ENCODE results near the gene SH3D19. TPM values are rescaled to one million over a fixed set of nuclear protein-coding genes. Genes with fewer than 3 reads are reported as not detected.
A peak's percentile ranks its signal among the peaks of the same experiment; 100 is the strongest.

The SH3D19 gene
- total RNA-seq, 1 donor from 2014 or later, result 110 TPM

DNA sequence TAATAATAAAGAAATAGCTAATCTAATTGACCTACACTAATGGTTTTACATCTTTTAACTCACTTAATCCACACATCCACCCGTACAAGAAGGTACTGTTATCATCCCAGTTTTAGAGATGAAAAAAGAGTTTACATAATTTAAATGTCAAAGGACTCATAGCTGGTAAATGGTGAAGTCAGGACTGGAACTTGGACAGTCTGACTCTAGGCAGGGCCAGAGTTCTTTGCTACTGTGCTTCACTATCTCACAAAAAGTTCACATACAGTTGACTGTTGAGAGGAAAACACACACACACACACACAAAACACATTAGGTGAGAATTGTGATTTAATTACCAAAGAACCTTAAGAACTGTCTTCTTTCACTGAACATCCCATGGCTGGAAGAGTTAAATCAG lies 119.7 kb downstream of the SH3D19 start:
- TF ChIP-seq, protein P1, sequence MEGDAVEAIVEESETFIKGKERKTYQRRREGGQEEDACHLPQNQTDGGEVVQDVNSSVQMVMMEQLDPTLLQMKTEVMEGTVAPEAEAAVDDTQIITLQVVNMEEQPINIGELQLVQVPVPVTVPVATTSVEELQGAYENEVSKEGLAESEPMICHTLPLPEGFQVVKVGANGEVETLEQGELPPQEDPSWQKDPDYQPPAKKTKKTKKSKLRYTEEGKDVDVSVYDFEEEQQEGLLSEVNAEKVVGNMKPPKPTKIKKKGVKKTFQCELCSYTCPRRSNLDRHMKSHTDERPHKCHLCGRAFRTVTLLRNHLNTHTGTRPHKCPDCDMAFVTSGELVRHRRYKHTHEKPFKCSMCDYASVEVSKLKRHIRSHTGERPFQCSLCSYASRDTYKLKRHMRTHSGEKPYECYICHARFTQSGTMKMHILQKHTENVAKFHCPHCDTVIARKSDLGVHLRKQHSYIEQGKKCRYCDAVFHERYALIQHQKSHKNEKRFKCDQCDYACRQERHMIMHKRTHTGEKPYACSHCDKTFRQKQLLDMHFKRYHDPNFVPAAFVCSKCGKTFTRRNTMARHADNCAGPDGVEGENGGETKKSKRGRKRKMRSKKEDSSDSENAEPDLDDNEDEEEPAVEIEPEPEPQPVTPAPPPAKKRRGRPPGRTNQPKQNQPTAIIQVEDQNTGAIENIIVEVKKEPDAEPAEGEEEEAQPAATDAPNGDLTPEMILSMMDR (IDR thresholded peaks at IDR 0.05), result no peak
- Histone ChIP-seq H3K36me3 (no peaks in the 10 kb centered on the region), H3K4me1 (peaks cover 0 to 25% of the 10 kb centered on the region in 2 donors), H3K9me3 (no peaks in the 10 kb centered on the region), H3K27me3 (no peaks in the 10 kb centered on the region), H3K4me3 (no peak overlapping the region), H3K27ac (peak overlapping the region; percentile 33 to 35)
- DNase-seq (ENCODE audit: low spot score in 2 of 2), result no peak
- intact Hi-C loops (cut with DNase I), result no loop called here

DNA sequence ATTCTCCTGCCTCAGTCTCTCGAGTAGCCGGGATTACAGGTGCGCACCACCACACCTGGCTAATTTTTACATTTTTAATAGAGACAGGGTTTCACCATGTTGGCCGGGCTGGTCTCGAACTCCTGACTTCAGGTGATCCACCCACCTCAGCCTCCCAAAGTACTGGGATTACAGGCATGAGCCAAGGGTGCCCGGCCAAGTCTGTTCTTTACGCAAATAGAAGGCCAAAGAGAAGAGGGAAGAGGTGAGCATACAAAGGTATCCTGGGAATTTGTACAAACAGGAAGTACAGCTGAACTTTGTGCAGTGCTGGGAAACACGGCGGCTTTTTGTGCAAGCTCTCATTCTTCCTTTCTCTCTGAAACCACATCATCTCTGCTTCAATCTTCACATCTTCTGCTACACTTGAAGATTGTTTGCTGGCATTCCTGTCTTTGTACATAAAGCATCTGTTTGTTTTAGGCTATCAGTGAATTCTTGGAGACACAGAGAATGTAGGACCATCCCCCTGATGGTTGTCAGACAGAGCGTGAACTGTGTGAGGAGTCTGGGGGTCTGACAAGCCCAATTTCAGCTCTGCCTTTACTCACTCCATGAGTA lies 120.4 kb downstream of the SH3D19 start:
- no peaks in the 10 kb centered on the region for H3K9me3 ChIP-seq
- TF ChIP-seq, protein P1 (IDR thresholded peaks at IDR 0.05), result no peak
- DNase-seq (ENCODE audit: low spot score in 2 of 2), result no peak
- intact Hi-C loops (cut with DNase I), result no loop called here
- H3K27ac ChIP-seq, result peak overlapping the region in 1 of 2 donors; percentile 27
- no peak overlapping the region for H3K4me3 ChIP-seq
- H3K27me3 ChIP-seq, result no peaks in the 10 kb centered on the region
- H3K4me1 ChIP-seq, result peaks cover 0 to 25% of the 10 kb centered on the region in 2 donors
- no peaks in the 10 kb centered on the region for H3K36me3 ChIP-seq

DNA sequence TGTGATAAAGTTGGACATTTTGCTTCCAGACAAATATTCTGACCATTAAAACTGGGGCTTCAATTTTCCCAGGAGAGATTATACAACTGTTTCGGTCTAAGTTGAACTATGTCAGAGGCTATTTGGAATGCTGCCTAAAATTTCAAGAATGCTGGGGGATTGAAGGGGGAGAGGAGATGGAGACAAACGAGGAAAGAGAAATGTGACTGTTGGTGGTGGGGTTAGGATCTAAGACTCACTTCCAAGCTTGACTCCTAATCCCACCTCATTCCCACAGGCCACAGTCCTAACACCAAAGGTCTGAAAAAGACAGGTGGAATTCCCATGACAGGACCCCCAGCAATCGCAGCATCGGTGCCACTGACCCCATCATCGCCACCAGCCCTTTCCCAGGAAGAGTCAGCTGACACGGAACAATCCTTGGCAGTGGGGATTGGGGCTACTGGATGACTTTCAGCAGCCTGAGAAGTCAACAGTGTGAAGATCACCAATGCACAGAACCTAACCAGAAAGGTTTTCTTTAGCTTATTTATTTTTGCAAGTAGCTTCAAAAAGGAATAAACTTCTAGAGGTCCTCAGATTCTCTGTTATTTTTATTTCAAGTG lies 122.5 kb downstream of the SH3D19 start:
- H3K27ac ChIP-seq, result peak overlapping the region; percentile 47 to 49
- DNase-seq (ENCODE audit: low spot score in 2 of 2), result no peak
- H3K4me1 ChIP-seq, result peaks cover 0 to 25% of the 10 kb centered on the region in 2 donors

DNA sequence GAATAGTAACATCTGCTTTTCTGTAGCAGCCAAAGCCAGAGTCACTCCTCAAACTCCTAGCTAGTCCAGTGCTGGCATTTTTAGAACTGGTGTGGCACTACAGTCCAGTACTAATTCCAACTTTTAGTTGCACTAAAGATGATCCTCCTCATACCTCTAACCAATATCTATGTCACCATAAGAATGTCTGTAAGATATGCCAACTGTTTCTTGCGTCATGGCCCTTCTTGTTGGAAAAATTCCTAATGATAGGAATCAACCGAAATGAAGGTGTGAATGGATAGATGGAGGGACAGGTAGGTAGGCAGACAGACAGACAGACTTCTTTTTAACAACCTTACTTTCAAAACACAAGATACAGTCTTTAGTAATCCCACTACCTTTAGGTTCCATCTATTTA lies 123.0 kb downstream of the SH3D19 start:
- Histone ChIP-seq H3K27me3 (no peaks in the 10 kb centered on the region), H3K4me1 (peaks cover 0 to 25% of the 10 kb centered on the region in 2 donors), H3K4me3 (no peak overlapping the region), H3K36me3 (no peaks in the 10 kb centered on the region), H3K27ac (peak overlapping the region; percentile 47 to 49), H3K9me3 (no peaks in the 10 kb centered on the region)
- TF ChIP-seq, protein P1 (IDR thresholded peaks at IDR 0.05), result no peak
- intact Hi-C loops (cut with DNase I), result no loop called here
- DNase-seq (ENCODE audit: low spot score in 2 of 2), result no peak

More for the DNA sequence above, 122.5 kb downstream of the SH3D19 start:
- no peaks in the 10 kb centered on the region for H3K9me3 ChIP-seq
- H3K36me3 ChIP-seq, result no peaks in the 10 kb centered on the region
- no peak overlapping the region for H3K4me3 ChIP-seq
- intact Hi-C loops (cut with DNase I), result no loop called here
- TF ChIP-seq, protein P1 (IDR thresholded peaks at IDR 0.05), result no peak
- H3K27me3 ChIP-seq, result no peaks in the 10 kb centered on the region

DNA sequence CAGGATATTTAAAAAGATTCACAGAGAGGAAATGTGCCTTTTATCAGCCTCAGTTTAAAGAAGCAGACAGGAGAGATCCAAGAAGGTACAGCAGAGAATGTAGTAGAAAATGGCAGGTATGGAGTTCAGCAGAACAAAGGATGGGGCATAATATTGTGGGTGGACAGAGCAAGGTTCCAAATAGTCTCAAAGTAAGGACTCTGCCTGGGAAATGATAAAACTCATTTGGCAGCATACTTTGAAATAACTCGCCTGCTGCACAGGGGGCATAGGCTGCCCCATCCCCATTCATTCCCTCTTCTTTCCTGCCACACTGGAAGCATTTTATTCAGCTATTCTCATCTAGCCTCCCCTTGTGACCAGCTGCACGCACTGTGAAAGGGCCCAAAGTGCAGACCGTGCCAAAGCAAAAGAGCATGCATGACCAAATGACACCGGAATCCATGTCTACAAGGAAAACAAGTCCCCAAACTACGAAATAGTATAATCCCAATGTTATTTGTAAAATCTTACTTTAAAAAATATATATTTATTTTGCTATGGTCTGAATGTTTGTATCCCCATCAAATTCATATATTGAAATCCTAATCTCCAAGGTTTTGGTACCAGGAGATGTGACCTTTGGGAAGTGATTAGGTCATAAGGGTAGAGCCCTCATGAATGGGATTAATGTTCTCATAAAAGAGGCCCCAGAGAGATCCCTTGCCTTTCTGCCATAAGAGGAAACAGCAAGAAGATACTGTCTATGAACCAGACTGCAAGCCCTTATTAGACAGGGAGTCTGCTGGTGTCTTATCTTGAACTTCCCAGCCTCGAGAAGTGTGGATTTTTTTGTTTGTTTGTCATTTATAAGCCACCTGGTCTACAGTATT lies 125.8 kb downstream of the SH3D19 start:
- peak overlapping the region in 1 of 2 donors; percentile 29 for H3K27ac ChIP-seq
- peaks cover 0 to 17% of the 10 kb centered on the region in 2 donors for H3K4me1 ChIP-seq
- DNase-seq (ENCODE audit: low spot score in 2 of 2), result no peak
- H3K4me3 ChIP-seq, result no peak overlapping the region
- no peaks in the 10 kb centered on the region for H3K27me3 ChIP-seq
- intact Hi-C loops (cut with DNase I), result no loop called here
- H3K9me3 ChIP-seq, result no peaks in the 10 kb centered on the region
- no peaks in the 10 kb centered on the region for H3K36me3 ChIP-seq
- TF ChIP-seq, protein P1 (IDR thresholded peaks at IDR 0.05), result no peak
